Prostate gland (tissue), 2 donors: ENCODE data around the gene TAGAP. TPM values are rescaled to one million over a fixed set of nuclear protein-coding genes. Genes with fewer than 3 reads are reported as not detected.

Experiments
- DNase-seq: peaks from one replicate; pipeline ENCODE4 v3.0.0-alpha.2; 2019; ENCODE audit warnings: low spot score
- H3K27ac ChIP-seq, 2 donors: fragments of 200-600 bp; sonication (generic); 2 replicates each; pipeline ENCODE4 v1.5.1; 2017 to 2019
- H3K27me3 ChIP-seq: fragments of 200-600 bp; sonication (generic); replicated peaks from 2 replicates; pipeline ENCODE4 v1.5.1; 2019; ENCODE audit not compliant: insufficient read depth
- H3K36me3 ChIP-seq, 2 donors: fragments of 200-600 bp; sonication (generic); 1 replicate in 1 of 2; 2 replicates in 1 of 2; pipeline versions ENCODE4 v1.5.1 to v1.8.1; 2017 to 2019
- H3K4me1 ChIP-seq: fragments of 200-600 bp; sonication (generic); replicated peaks from 2 replicates; pipeline ENCODE4 v1.5.1; 2019
- H3K4me3 ChIP-seq, 2 donors: fragments of 200-600 bp; sonication (generic); 2 replicates each; pipeline ENCODE4 v1.5.1; 2017 to 2019
- H3K9me3 ChIP-seq: fragments of 200-600 bp; sonication (generic); 2 replicates; pipeline ENCODE4 v1.5.1; 2017
- POLR2A ChIP-seq: fragments of 450-650 bp; IDR thresholded peaks from one replicate; pipeline ENCODE4 v1.6.1; 2016; ENCODE audit warnings: antibody characterized with exemption, mild to moderate bottlenecking
- POLR2AphosphoS5 ChIP-seq: sonication (generic); formaldehyde crosslinking; IDR thresholded peaks from one replicate; pipeline ENCODE4 v1.6.1; 2017; ENCODE audit warnings: antibody characterized with exemption
- WGBS: methylation state at CpG from one replicate; pipeline ENCODE4 v1.1.5; 2018; 5-methylcytosine and 5-hydroxymethylcytosine counted together
- intact Hi-C: fragments of 100-400 bp; cut with DNase I; formaldehyde crosslinking; loops from one replicate; pipeline ENCODE4 v1.14.2; 2022
- total RNA-seq, 2 donors: library from RNA; depleted of rRNA; stranded (reverse); fragments of >200 nt; gene quantifications; one replicate each; pipeline ENCODE4 v1.1.0, GENCODE V29; 2016
- TF ChIP-seq, protein P1 (sequence below), 4 experiments: fragments of 200-600 bp in 2 of 4; fragments of 450-650 bp in 2 of 4; sonication (generic) in 2 of 4; IDR thresholded peaks; 1 replicate in 3 of 4; 2 replicates in 1 of 4; pipeline ENCODE4 v1.5.1; 2016 to 2019; ENCODE audit warnings: antibody characterized with exemption in 4 of 4, mild to moderate bottlenecking in 2 of 4, moderate library complexity in 2 of 4

TAGAP gene
- total RNA-seq, 2 donors from 2014 or later, result 2.6 to 4.8 TPM

DNA sequence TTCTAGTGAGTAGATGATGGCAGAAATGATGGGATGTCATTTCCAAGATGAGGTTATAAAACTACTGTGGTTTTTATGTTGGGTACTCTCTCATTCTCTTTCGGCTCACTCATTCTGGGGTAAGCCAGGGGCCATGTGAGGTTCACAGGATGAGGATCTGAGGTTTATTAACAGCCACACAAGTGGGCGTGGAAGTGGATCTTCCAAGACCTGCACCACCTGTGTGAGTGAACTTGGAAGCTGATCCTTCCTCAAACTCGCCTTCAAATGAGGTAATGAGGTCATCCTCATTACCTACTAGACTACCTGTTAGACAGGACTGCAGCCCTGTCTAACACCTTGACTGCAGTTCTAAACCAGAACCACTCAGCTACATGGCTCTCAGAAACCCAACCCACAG, 45.1 kb upstream of the TAGAP start:
- DNase-seq, result no peak
- WGBS, result 86% methylated on average over 3 of the region's 3 CpGs
- no peak overlapping the region for H3K4me3 ChIP-seq
- intact Hi-C loops, result no loop called here
- H3K4me1 ChIP-seq, result no peaks in the 10 kb centered on the region
- TF ChIP-seq POLR2AphosphoS5, result no peak
- TF ChIP-seq, protein P1, sequence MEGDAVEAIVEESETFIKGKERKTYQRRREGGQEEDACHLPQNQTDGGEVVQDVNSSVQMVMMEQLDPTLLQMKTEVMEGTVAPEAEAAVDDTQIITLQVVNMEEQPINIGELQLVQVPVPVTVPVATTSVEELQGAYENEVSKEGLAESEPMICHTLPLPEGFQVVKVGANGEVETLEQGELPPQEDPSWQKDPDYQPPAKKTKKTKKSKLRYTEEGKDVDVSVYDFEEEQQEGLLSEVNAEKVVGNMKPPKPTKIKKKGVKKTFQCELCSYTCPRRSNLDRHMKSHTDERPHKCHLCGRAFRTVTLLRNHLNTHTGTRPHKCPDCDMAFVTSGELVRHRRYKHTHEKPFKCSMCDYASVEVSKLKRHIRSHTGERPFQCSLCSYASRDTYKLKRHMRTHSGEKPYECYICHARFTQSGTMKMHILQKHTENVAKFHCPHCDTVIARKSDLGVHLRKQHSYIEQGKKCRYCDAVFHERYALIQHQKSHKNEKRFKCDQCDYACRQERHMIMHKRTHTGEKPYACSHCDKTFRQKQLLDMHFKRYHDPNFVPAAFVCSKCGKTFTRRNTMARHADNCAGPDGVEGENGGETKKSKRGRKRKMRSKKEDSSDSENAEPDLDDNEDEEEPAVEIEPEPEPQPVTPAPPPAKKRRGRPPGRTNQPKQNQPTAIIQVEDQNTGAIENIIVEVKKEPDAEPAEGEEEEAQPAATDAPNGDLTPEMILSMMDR (IDR thresholded peaks at IDR 0.05), result no peak
- TF ChIP-seq POLR2A, result no peak
- H3K27ac ChIP-seq, result no peak overlapping the region
- H3K9me3 ChIP-seq, result no peaks in the 10 kb centered on the region
- no peaks in the 10 kb centered on the region for H3K36me3 ChIP-seq
- no peaks in the 10 kb centered on the region for H3K27me3 ChIP-seq

DNA sequence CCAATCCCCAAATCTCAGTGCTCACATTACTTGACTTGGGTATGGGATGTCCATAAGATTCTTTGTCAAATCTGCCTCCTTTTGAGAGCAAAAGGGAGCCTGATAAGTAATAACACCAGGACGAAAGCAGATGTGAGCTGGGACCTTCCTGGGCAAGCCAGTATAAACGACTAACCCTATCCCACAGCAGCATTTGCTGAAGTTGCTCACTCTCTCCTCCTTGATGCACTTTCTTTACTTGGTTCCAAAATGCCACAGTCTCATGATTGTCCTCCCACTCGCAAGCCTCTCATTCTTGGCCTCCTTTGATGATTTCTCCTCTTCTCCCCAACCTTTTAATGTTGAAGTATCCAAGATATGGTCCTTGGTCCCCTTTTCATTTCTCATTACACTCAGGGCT, 44.7 kb upstream of the TAGAP start:
- H3K9me3 ChIP-seq, result no peaks in the 10 kb centered on the region
- intact Hi-C loops, result no loop called here
- no peaks in the 10 kb centered on the region for H3K27me3 ChIP-seq
- H3K4me3 ChIP-seq, result no peak overlapping the region
- H3K36me3 ChIP-seq, result no peaks in the 10 kb centered on the region
- TF ChIP-seq, protein P1 (IDR thresholded peaks at IDR 0.05), result no peak
- TF ChIP-seq POLR2AphosphoS5, result no peak
- no peak for TF ChIP-seq POLR2A
- no peaks in the 10 kb centered on the region for H3K4me1 ChIP-seq
- no peak overlapping the region for H3K27ac ChIP-seq
- 99% methylated on average over 3 of the region's 3 CpGs for WGBS
- no peak for DNase-seq

DNA sequence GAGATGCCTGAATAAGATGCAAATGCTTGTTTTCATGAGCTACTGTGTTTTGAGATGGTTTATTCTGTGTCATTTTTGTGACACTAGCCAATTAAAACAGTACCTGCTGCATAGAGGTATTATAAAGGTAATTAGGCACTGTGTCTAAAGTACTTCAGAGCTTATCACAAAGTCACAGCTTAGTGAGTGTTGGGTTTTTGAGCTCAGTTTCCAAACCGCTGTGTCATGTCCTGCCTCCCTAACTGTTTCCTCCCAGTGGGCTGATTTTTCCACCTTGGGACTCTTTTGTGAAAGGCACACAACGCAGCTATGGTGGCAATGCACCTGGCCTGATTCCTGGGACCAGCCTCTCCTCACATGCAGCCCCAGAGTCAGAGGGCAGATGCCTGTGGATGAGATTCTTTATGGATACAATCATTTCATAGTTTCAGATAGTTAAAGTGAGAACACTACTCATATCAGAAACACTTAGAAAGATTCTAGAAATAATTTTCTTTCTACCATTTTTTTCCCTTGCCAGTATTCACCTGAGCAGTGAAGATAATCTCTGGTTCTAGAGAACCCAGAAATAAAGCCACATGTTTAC, 41.3 kb upstream of the TAGAP start:
- intact Hi-C loops, result no loop called here
- no peaks in the 10 kb centered on the region for H3K27me3 ChIP-seq
- H3K4me3 ChIP-seq, result no peak overlapping the region
- no peak overlapping the region for H3K27ac ChIP-seq
- H3K4me1 ChIP-seq, result no peaks in the 10 kb centered on the region
- H3K36me3 ChIP-seq, result no peaks in the 10 kb centered on the region
- 77% methylated on average over 2 of the region's 2 CpGs for WGBS
- TF ChIP-seq, protein P1 (IDR thresholded peaks at IDR 0.05), result no peak
- no peak for TF ChIP-seq POLR2AphosphoS5
- TF ChIP-seq POLR2A, result no peak
- H3K9me3 ChIP-seq, result no peaks in the 10 kb centered on the region
- no peak for DNase-seq

DNA sequence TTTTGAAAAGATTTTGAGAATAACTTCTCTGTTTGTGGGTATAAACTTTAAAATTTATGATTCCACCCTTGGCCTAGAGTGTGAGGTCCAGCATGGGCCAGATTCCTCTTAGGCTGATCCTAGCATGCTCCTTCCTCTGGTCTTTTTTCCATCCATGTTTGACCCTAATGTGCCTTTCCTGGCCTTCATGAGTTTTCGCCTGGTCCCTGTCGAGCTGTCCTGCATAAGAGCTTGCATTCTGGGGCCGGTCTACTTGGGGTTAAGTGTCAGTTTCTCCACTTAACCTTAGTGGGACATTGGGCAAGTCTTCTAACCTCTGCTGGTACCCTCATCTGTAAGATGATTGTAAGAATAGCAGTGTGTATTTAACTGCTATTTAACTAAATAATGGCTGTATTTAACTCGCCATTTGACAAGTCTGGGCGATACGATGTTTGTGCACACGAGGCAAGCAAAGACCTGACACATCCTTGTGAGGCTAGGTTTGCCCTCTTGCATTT, 40.7 kb upstream of the TAGAP start:
- H3K9me3 ChIP-seq, result no peaks in the 10 kb centered on the region
- H3K27ac ChIP-seq, result no peak overlapping the region
- no peaks in the 10 kb centered on the region for H3K4me1 ChIP-seq
- H3K4me3 ChIP-seq, result no peak overlapping the region
- H3K27me3 ChIP-seq, result no peaks in the 10 kb centered on the region
- H3K36me3 ChIP-seq, result no peaks in the 10 kb centered on the region
- no peak for TF ChIP-seq POLR2A
- TF ChIP-seq, protein P1 (IDR thresholded peaks at IDR 0.05), result no peak
- TF ChIP-seq POLR2AphosphoS5, result no peak
- intact Hi-C loops, result no loop called here
- 58% methylated on average over 7 of the region's 7 CpGs for WGBS
- DNase-seq, result no peak

DNA sequence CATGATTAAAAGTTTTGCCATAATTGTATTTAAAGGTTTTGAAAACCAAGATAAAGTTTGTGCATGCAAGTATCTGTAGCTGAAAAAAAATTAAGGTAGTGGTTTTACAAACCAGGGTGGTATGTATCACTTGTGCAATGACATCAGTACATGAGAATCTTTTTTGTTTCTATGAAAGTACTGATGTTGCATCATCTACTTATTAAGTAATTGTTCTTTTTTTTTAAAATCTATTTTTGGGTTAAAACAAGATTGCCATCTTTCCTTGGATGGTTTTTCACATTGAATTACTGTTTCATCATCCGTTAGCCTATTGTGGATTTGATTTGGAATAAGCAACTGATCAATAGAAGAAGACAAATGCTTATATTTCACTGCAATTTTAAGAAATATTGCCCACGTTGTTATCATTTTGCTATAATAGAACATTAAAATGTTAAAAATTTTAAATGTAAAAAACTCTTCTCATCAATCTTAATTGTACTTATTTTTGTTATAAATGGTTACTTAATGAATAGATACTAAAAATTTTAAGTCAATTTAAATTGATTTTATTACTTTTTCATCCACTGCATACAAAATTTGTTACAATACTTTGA, 39.8 kb upstream of the TAGAP start:
- intact Hi-C loops, result no loop called here
- Histone ChIP-seq H3K4me1 (no peaks in the 10 kb centered on the region), H3K36me3 (no peaks in the 10 kb centered on the region), H3K4me3 (no peak overlapping the region), H3K9me3 (no peaks in the 10 kb centered on the region), H3K27ac (no peak overlapping the region), H3K27me3 (no peaks in the 10 kb centered on the region)
- WGBS, result 82% methylated on average over 2 of the region's 2 CpGs
- TF ChIP-seq, protein P1 (IDR thresholded peaks at IDR 0.05), result no peak
- DNase-seq, result no peak
